Measurements from ENCODE around the gene UQCR11.

GRCh38 chr19:1613146-1613545, 7.9 kb upstream of the UQCR11 start:
- TF ChIP-seq, protein P1, sequence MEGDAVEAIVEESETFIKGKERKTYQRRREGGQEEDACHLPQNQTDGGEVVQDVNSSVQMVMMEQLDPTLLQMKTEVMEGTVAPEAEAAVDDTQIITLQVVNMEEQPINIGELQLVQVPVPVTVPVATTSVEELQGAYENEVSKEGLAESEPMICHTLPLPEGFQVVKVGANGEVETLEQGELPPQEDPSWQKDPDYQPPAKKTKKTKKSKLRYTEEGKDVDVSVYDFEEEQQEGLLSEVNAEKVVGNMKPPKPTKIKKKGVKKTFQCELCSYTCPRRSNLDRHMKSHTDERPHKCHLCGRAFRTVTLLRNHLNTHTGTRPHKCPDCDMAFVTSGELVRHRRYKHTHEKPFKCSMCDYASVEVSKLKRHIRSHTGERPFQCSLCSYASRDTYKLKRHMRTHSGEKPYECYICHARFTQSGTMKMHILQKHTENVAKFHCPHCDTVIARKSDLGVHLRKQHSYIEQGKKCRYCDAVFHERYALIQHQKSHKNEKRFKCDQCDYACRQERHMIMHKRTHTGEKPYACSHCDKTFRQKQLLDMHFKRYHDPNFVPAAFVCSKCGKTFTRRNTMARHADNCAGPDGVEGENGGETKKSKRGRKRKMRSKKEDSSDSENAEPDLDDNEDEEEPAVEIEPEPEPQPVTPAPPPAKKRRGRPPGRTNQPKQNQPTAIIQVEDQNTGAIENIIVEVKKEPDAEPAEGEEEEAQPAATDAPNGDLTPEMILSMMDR (IDR thresholded peaks at IDR 0.05) = no peak
- no peak for TF ChIP-seq POLR2A (IDR thresholded peaks at IDR 0.05)

Measured in body of pancreas (tissue), 4 donors.